Neural progenitor cell (in vitro differentiated cells): ENCODE measurements around the gene RBFA.

Source experiments
- EZH2phosphoT487 ChIP-seq: fragments of 200-600 bp; sonication (generic); IDR thresholded peaks from 2 replicates; pipeline ENCODE4 v1.6.1; 2017; ENCODE audit warnings: antibody characterized with exemption
- TF ChIP-seq, protein P1 (sequence below): fragments of 200-600 bp; sonication (generic); IDR thresholded peaks from 2 replicates; pipeline ENCODE4 v1.5.1; 2017; ENCODE audit warnings: antibody characterized with exemption, mild to moderate bottlenecking

DNA sequence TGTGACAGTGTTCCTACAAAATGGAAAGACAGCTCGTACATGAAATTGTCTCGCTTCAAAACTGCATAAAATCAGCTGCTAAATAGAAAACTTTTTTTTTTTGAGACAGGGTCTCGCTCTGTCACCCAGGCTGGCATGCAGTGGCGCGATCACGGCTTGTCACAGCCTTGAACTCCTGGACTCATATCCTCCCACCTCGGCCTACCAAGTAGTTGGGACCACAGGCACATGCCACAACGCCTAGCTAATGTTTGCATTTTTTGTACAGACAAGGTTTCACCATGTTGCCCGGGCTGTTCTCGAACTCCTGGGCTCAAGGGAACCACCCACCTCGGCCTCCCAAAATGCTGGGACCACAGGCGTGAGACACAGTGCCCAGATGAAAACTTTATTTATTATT, 49.1 kb upstream of the RBFA start:
- TF ChIP-seq, protein P1, sequence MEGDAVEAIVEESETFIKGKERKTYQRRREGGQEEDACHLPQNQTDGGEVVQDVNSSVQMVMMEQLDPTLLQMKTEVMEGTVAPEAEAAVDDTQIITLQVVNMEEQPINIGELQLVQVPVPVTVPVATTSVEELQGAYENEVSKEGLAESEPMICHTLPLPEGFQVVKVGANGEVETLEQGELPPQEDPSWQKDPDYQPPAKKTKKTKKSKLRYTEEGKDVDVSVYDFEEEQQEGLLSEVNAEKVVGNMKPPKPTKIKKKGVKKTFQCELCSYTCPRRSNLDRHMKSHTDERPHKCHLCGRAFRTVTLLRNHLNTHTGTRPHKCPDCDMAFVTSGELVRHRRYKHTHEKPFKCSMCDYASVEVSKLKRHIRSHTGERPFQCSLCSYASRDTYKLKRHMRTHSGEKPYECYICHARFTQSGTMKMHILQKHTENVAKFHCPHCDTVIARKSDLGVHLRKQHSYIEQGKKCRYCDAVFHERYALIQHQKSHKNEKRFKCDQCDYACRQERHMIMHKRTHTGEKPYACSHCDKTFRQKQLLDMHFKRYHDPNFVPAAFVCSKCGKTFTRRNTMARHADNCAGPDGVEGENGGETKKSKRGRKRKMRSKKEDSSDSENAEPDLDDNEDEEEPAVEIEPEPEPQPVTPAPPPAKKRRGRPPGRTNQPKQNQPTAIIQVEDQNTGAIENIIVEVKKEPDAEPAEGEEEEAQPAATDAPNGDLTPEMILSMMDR: no peak
- no peak for TF ChIP-seq EZH2phosphoT487
